OCI-LY7 (cell line): ENCODE results near the gene HCN1.

Source experiments
- EZH2phosphoT487 ChIP-seq: fragments of 200-600 bp; sonication (generic); IDR thresholded peaks from 2 replicates; pipeline ENCODE4 v1.6.1; 2018; ENCODE audit warnings: low read depth, borderline replicate concordance, mild to moderate bottlenecking, mixed run types, antibody characterized with exemption, low read length, moderate library complexity, mixed read lengths
- TF ChIP-seq, protein P1 (sequence below): fragments of 200-600 bp; sonication (generic); conservative IDR thresholded peaks from 2 replicates; pipeline ENCODE4 v1.5.1; 2014; ENCODE audit warnings: mild to moderate bottlenecking, antibody characterized with exemption, low read length, moderate library complexity, mixed read lengths

DNA sequence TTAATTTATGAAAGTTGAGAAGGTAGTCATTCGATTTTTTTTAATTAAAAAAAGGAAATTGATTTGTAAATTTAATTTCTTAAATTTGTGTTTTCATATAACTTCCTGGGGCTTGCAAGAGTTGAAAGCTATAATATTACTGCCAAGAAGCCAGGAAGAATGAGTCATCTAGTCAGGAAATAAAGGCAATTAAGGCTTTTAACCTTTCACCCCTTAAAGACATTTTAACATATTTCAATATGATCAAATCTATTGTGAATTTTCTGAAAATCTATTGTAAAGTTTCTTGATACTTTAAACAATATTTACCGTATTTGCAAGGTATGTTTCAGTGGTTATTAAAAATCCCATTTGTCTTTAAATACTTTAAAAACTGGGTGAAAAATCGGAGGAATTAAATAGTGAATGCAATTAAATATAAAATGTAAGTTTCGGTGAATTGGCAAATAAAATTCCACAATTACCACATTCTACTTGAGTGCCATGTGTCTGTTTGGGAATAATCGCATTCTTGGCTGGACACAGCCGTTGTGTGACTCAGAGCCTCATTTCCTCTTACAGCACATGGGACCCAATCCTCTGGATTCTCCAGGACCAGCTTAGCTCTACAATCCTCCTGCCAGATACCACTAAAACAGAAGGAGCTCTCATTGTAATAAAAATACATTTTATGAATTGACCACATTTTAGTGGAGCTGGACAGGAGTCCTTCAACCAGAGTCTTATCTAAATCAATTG, 310.7 kb downstream of the HCN1 start:
- TF ChIP-seq, protein P1, sequence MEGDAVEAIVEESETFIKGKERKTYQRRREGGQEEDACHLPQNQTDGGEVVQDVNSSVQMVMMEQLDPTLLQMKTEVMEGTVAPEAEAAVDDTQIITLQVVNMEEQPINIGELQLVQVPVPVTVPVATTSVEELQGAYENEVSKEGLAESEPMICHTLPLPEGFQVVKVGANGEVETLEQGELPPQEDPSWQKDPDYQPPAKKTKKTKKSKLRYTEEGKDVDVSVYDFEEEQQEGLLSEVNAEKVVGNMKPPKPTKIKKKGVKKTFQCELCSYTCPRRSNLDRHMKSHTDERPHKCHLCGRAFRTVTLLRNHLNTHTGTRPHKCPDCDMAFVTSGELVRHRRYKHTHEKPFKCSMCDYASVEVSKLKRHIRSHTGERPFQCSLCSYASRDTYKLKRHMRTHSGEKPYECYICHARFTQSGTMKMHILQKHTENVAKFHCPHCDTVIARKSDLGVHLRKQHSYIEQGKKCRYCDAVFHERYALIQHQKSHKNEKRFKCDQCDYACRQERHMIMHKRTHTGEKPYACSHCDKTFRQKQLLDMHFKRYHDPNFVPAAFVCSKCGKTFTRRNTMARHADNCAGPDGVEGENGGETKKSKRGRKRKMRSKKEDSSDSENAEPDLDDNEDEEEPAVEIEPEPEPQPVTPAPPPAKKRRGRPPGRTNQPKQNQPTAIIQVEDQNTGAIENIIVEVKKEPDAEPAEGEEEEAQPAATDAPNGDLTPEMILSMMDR, result no peak
- no peak for TF ChIP-seq EZH2phosphoT487
